IPS-18c (cell line): Measurements from ENCODE around the gene GRM5.
"Not testable (repeated sequence)": the region's sequence is repeated elsewhere in the genome, so short reads cannot be mapped to it uniquely, and the experiment has no call there.

Source experiments
- H3K4me3 ChIP-seq: 2 replicates; pipeline ENCODE4 v1.7.0; 2013; ENCODE audit warnings: low read depth, mild to moderate bottlenecking, low read length, moderate library complexity; ENCODE audit not compliant: insufficient read depth
- H3K9me3 ChIP-seq: one replicate; pipeline ENCODE4 v1.6.1; 2013; ENCODE audit warnings: mild to moderate bottlenecking, low read length, moderate library complexity; ENCODE audit not compliant: control insufficient read depth, insufficient read depth

The GRM5 gene

DNA sequence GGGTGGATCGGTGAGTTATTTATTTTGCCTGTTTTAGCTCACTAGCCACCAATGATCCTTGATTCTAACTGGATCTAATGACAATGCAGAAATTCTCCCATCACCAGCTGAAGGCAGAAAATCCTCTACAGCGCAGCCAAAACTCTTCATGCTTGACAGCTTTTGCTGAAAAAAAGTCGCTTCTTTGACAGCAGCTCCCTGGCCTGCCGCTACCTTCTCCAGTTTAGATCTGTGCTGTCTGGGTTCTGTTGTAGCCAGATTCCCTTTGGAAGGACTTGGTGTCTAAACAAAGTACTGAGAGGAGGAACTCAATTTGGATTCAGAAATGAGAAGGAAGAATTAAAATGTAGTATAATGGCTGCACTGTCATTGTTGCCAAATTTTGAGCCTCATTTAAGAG is 205.4 kb downstream of the GRM5 start:
- not testable (repeated sequence) for H3K4me3 ChIP-seq, H3K9me3 ChIP-seq

DNA sequence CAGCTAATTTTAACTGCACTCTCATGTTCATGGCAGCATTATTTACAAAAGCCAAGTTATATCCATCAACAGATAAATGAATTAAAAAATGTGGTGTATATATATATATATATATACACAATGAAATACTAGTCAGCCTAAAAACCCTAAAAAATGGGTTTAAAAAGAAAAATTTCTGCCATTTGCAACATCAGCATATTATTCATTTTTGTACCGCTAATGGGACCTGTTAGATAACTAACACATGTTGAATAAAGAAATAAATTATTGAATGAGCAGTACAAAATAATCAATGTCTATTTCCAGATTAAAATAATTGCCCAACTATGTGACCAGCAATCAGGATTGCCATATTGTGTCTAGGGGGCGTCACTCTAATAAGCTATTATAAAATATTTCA is 211.8 kb downstream of the GRM5 start:
- not testable (repeated sequence) for H3K4me3 ChIP-seq, H3K9me3 ChIP-seq

DNA sequence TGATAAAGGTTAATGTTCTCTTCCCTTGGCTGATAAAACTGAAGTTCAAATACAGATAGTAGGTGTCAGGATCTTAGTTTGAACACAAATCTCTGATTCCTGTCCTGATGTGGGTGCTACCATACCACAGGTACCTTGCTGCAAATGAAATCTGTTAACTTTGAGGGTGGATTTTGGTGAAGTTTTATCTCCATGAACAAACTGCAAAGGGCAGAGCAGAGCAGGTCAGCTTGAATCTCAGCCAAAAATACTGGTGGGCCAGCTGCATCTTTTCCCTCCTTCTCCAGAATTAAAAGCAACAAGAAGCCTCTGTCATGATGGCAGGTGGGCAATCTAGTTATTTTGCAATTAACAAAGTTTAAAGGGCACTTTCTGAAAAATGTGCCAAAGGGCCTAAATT is 214.2 kb downstream of the GRM5 start:
- H3K4me3 ChIP-seq = not testable (repeated sequence)

GRCh38 chr11:88849773-88850172 is 216.0 kb downstream of the GRM5 start:
- not testable (repeated sequence) for H3K9me3 ChIP-seq, H3K4me3 ChIP-seq

More for the DNA sequence above, 214.2 kb downstream of the GRM5 start:
- H3K9me3 ChIP-seq = not testable (repeated sequence)

DNA sequence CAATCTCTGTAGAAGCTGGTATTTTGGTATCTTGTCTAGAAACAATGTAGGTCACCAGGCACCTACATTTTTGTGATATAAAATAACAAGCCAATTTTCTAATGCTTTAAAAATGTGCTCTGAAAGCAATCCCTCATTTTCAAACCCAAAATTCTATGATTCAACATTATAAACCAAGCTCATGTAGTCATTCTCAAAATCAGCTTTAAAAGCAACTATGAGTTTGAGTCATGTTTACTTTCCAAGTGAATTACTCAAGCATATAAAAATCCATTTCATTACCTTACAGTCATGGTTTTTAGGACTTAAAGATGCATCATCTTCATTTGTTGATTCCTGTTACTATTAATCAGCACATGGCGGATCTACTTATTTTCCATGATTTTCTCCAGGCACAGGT is 216.4 kb downstream of the GRM5 start:
- Histone ChIP-seq H3K9me3 (no peaks in the 10 kb centered on the region), H3K4me3 (no peak overlapping the region)

- H3K9me3 ChIP-seq, H3K4me3 ChIP-seq: not testable (repeated sequence)
These were observed 219.5 kb downstream of the GRM5 start for GRCh38 chr11:88846266-88846665.

- not testable (repeated sequence) for H3K9me3 ChIP-seq
These were observed 220.8 kb downstream of the GRM5 start for GRCh38 chr11:88844941-88845340.

GRCh38 chr11:88843766-88844426 is 221.9 kb downstream of the GRM5 start:
- H3K4me3 ChIP-seq, H3K9me3 ChIP-seq: not testable (repeated sequence)

More at GRCh38 chr11:88844941-88845340, 220.8 kb downstream of the GRM5 start:
- H3K4me3 ChIP-seq = not testable (repeated sequence)

- H3K4me3 ChIP-seq, H3K9me3 ChIP-seq: not testable (repeated sequence)
These were observed 227.6 kb downstream of the GRM5 start for GRCh38 chr11:88838139-88838538.

DNA sequence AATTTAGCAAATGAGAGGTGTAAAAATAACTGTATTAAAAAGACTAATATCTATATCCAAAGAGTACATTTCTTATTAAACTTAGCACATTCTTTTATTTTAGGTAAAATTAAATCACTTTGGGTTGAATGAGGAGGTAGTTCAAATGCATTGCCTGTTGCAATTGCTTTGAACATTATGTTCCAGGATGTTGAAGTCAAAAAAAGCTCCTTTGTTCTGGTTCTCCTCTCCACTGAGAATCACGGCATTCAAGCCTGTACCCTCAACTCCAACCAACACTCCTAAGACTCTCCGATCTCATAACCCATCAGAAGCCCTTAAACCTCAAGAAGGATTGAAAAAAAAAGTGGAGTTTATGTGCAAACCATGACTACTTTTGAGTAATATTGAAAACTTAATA is 230.1 kb downstream of the GRM5 start:
- not testable (repeated sequence) for H3K9me3 ChIP-seq

DNA sequence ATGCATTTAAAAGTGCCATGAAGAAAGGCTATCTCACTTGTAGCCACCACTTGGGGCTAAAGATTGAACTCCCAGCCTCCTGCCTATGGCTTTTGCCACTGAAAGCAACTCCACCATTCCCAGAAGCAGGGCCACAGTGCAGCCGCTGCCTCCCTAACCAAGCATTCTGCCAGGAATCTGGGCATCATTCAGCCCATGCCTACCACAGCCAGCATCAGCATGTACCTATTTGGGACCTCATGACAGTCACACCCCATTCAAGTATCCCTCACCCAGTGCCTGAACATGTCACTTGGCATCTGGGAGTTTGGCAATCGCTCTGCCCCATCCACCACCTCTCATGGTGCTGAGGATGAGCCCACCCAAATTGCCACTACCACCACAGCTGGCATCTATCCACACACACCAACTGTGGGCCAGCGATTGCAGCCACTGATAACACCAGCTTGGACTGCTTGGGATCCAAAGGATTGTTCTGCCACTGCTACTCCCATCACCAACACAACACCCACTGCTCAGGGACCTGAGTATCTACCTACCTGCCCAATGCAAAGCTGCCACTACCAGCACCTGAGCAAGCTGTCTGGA is 234.4 kb downstream of the GRM5 start:
- H3K9me3 ChIP-seq = no peaks in the 10 kb centered on the region

More for the DNA sequence above, 230.1 kb downstream of the GRM5 start:
- H3K4me3 ChIP-seq = not testable (repeated sequence)

DNA sequence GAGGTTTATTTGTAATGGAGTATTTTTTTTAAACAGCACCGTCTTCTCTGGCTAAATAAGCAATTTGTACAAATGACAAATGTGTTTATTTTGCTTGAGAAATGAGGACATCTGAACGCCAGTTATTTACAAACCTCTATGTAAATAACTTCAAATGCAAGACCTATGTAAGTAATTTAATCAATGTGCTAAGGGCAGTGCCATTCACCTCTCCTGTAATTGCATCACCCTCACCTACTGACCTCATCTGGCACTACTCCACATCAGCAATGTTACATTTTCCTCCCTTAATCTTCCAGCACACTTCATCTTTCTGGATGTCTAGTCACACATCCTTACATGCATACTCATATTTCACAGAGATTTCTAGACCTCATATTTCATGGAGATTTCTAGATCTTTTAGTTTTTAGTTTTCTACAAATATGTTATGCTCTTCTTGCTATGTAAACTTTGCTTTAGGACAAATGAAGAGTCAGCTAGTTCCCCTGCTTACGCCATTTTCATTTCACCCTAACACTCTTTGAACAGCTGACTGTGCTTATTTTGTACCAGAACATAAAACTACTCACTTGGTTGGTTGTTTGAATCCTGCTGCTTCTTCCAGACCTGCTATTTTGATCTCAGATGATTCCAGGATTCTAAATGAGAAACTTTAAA is 238.6 kb downstream of the GRM5 start:
- no peaks in the 10 kb centered on the region for H3K9me3 ChIP-seq
- no peak overlapping the region for H3K4me3 ChIP-seq

More for the DNA sequence above, 234.4 kb downstream of the GRM5 start:
- H3K4me3 ChIP-seq = no peak overlapping the region

DNA sequence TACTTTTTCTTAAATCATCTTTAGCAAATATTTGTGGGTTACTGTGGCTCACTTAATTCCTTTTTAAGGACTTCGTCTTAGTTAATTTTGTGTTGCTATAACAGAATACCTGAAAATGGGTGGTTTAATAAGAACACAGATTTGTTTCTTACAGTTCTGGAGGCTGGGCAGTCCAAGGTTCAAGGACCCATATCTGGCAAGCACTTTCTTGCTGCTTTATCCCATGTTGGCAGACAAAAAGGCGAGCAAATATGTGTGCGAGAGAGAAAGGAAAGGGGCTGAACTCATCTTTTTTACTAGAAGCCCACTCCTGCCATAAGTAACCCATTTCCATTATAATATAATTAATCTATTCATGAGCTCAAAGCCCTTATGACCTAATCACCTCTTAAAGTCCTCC is 246.2 kb downstream of the GRM5 start:
- no peaks in the 10 kb centered on the region for H3K9me3 ChIP-seq
- no peak overlapping the region for H3K4me3 ChIP-seq

DNA sequence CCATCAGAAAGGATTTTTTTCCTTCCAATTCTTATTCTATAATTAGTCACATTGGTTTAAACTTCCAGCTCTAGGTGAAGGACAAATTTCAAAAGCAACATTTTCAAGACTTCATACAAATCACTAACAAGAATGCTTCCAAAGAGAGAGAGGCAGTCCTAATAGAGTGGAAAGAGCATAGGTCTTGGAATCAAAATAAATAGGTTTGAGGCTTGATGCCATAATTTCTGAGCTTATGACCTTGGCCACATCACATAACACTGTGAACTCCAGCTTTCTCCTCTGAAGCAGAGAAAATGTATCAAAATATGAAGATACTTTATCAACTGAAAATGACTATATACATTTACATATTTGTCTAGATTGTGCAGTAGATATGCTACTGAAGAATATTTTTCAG is 246.8 kb downstream of the GRM5 start:
- Histone ChIP-seq H3K9me3 (no peaks in the 10 kb centered on the region), H3K4me3 (no peak overlapping the region)

DNA sequence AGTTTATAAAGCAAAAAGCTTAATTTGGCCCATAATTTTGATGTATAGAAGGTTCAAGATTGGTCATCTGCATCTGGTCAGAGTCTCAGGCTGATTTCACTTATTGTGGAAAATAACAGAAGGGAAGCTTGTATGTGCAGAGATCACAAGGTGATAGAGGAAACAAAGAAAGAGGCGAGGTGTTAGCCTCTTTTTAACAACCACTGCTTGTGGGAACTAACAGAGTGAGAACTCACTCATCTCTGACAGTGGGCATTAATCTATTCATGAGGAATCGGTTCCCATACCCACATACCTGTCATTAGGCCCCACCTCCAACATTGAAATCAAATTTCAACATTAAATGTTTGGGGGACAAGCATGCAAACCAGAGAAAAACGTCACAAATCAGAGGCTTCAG is 250.3 kb downstream of the GRM5 start:
- no peak overlapping the region for H3K4me3 ChIP-seq
- no peaks in the 10 kb centered on the region for H3K9me3 ChIP-seq

GRCh38 chr11:88814076-88814475 is 251.7 kb downstream of the GRM5 start:
- Histone ChIP-seq H3K4me3 (no peak overlapping the region), H3K9me3 (no peaks in the 10 kb centered on the region)

DNA sequence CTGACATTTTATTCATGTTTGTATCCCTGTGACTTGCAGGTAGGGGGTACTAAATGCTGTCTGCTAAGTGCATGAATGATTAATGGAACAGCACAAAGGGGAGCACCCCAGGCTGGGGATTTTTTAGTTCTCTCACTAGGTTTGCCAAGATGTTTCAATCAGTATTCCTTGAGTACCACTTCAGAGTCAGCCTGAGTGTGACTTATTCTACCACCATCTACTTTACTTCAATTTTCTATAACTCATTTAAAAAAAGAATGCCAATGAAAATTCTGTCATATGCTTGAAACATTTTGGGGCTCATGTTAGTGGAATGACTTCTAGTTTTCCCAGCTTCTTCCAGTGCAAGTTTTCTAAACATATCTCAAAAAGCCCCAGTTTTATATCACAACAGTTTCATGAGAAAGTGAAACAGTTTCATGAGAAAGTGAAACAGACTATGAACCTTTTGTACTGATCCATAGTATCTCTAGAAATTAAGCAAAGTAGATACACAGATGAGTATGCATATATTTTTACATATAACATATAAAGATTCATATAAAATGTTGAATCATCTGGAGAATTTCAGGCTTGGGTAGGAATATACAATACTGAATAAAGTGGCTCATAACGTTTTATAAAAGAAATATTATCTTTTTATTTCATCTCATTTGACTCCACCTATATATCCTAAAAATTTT is 252.4 kb downstream of the GRM5 start:
- Histone ChIP-seq H3K4me3 (no peak overlapping the region), H3K9me3 (no peaks in the 10 kb centered on the region)
